Uterus (tissue), 4 donors: ENCODE measurements around the gene PPT1. TPM values are rescaled to one million over a fixed set of nuclear protein-coding genes. Genes with fewer than 3 reads are reported as not detected.

ENCODE experiments used
- DNase-seq, 2 donors: peaks; one replicate each; pipeline ENCODE4 v3.0.0-alpha.2; 2019 to 2020
- H3K27ac ChIP-seq, 2 donors: fragments of 200-600 bp; sonication (generic); 1 replicate in 1 of 2; 2 replicates in 1 of 2; pipeline ENCODE4 v1.5.1; 2016 to 2018
- H3K27me3 ChIP-seq, 2 donors: fragments of 200-600 bp; sonication (generic); one replicate each; pipeline ENCODE4 v1.5.1; 2018 to 2019; ENCODE audit warnings: control low read depth in 1 of 2
- H3K36me3 ChIP-seq, 2 donors: fragments of 200-600 bp; sonication (generic); one replicate each; pipeline ENCODE4 v1.5.1; 2019; ENCODE audit warnings: control low read depth in 1 of 2
- H3K4me1 ChIP-seq, 2 donors: fragments of 200-600 bp; sonication (generic); one replicate each; pipeline ENCODE4 v1.5.1; 2018 to 2019; ENCODE audit warnings: control low read depth in 1 of 2
- H3K4me3 ChIP-seq, 2 donors: fragments of 200-600 bp; sonication (generic); 1 replicate in 1 of 2; 2 replicates in 1 of 2; pipeline ENCODE4 v1.5.1; 2018 to 2019; ENCODE audit warnings: mild to moderate bottlenecking in 1 of 2
- H3K9me3 ChIP-seq, 2 donors: fragments of 200-600 bp; sonication (generic); one replicate each; pipeline ENCODE4 v1.5.1; 2019; ENCODE audit warnings: control low read depth in 1 of 2
- CTCF ChIP-seq, 4 experiments: fragments of 200-600 bp in 2 of 4; fragments of 450-650 bp in 2 of 4; sonication (generic) in 2 of 4; IDR thresholded peaks; one replicate each; pipeline ENCODE4 v1.5.1; 2016 to 2019; ENCODE audit warnings: antibody characterized with exemption in 4 of 4, mild to moderate bottlenecking in 2 of 4, moderate library complexity in 1 of 4
- POLR2A ChIP-seq, 2 donors: fragments of 450-650 bp; IDR thresholded peaks; one replicate each; pipeline ENCODE4 v1.6.1; 2016; ENCODE audit warnings: antibody characterized with exemption in 2 of 2, mild to moderate bottlenecking in 1 of 2, moderate library complexity in 1 of 2
- intact Hi-C: fragments of 100-400 bp; cut with DNase I; formaldehyde crosslinking; loops from one replicate; pipeline ENCODE4 v1.15.1; 2023; ENCODE audit warnings: low total_unique reads
- total RNA-seq, 4 donors: library from RNA; depleted of rRNA in 3 of 4; stranded (reverse); fragments of >200 nt in 3 of 4; gene quantifications; one replicate each; pipeline versions ENCODE4 v1.1.0 to v1.2.4, GENCODE V29; 2014 to 2023
- donor health status: DM: yes; HTN: yes; CAD: no.

PPT1 gene
- total RNA-seq, 4 donors from 2014 or later = 81.7 to 123 (median 94.5) TPM

- no peak for DNase-seq
- Histone ChIP-seq H3K4me3 (no peak overlapping the region), H3K27ac (no peak overlapping the region), H3K4me1 (no peaks in the 10 kb centered on the region), H3K27me3 (no peaks in the 10 kb centered on the region), H3K9me3 (no peaks in the 10 kb centered on the region), H3K36me3 (no peaks in the 10 kb centered on the region)
- intact Hi-C loops = no loop called here
- TF ChIP-seq CTCF (IDR thresholded peaks at IDR 0.05) = no peak
Measured at GRCh38 chr1:40030528-40031135, 66.4 kb downstream of the PPT1 start.

GRCh38 chr1:40029608-40030007 is 67.4 kb downstream of the PPT1 start:
- Histone ChIP-seq H3K9me3 (no peaks in the 10 kb centered on the region), H3K27me3 (no peaks in the 10 kb centered on the region), H3K36me3 (no peaks in the 10 kb centered on the region), H3K4me1 (no peaks in the 10 kb centered on the region), H3K4me3 (no peak overlapping the region), H3K27ac (no peak overlapping the region)
- intact Hi-C loops = no loop called here
- no peak for TF ChIP-seq POLR2A (IDR thresholded peaks at IDR 0.05)
- TF ChIP-seq CTCF (IDR thresholded peaks at IDR 0.05) = no peak
- no peak for DNase-seq

GRCh38 chr1:40027647-40028046 is 69.4 kb downstream of the PPT1 start:
- H3K4me1 ChIP-seq = no peaks in the 10 kb centered on the region
- intact Hi-C loops = no loop called here
- TF ChIP-seq CTCF (IDR thresholded peaks at IDR 0.05) (no peak), POLR2A (IDR thresholded peaks at IDR 0.05) (no peak)
- DNase-seq = no peak
- no peaks in the 10 kb centered on the region for H3K9me3 ChIP-seq
- H3K4me3 ChIP-seq = no peak overlapping the region
- H3K36me3 ChIP-seq = no peaks in the 10 kb centered on the region
- no peak overlapping the region for H3K27ac ChIP-seq
- no peaks in the 10 kb centered on the region for H3K27me3 ChIP-seq

- no peaks in the 10 kb centered on the region for H3K4me1 ChIP-seq
- no peaks in the 10 kb centered on the region for H3K9me3 ChIP-seq
- intact Hi-C loops = no loop called here
- H3K4me3 ChIP-seq = no peak overlapping the region
- H3K36me3 ChIP-seq = no peaks in the 10 kb centered on the region
- DNase-seq = no peak
- H3K27ac ChIP-seq = no peak overlapping the region
- no peak for TF ChIP-seq CTCF (IDR thresholded peaks at IDR 0.05)
- no peak for TF ChIP-seq POLR2A (IDR thresholded peaks at IDR 0.05)
- H3K27me3 ChIP-seq = no peaks in the 10 kb centered on the region
Measured at GRCh38 chr1:40024671-40025070, 72.4 kb downstream of the PPT1 start.

- no peaks in the 10 kb centered on the region for H3K27me3 ChIP-seq
- H3K4me3 ChIP-seq = no peak overlapping the region
- DNase-seq = no peak
- TF ChIP-seq POLR2A (IDR thresholded peaks at IDR 0.05) (no peak), CTCF (IDR thresholded peaks at IDR 0.05) (no peak)
- intact Hi-C loops = no loop called here
- H3K4me1 ChIP-seq = no peaks in the 10 kb centered on the region
- H3K36me3 ChIP-seq = no peaks in the 10 kb centered on the region
- H3K9me3 ChIP-seq = no peaks in the 10 kb centered on the region
- H3K27ac ChIP-seq = no peak overlapping the region
Measured at GRCh38 chr1:40023379-40023944, 73.6 kb downstream of the PPT1 start.

Other genes with a start within 250 kb of the PPT1 start
- 10 to 100 TPM; 16.1 to 43.3 (median 30.1) TPM for gene TRIT1, start 213.7 kb downstream of the PPT1 start, total RNA-seq
- 1 to 10 TPM in 1 of 4 donors, under 1 TPM in 1, not detected in 2; 0.40 to 3.6 TPM for gene MYCL, start 195.3 kb downstream of the PPT1 start, total RNA-seq
- gene MFSD2A, start 142.1 kb downstream of the PPT1 start, total RNA-seq = 10 to 100 TPM in 1 of 4 donors, 1 to 10 TPM in 3; 2.0 to 16.2 (median 6.5) TPM
- 100 to 1,000 TPM; 136 to 298 (median 224) TPM for gene CAP1, start 56.5 kb downstream of the PPT1 start, total RNA-seq
- gene RLF, start 64.1 kb upstream of the PPT1 start, total RNA-seq = 10 to 100 TPM; 17.9 to 68.0 (median 28.9) TPM
- gene TMCO2, start 150.7 kb upstream of the PPT1 start, total RNA-seq = not detected
- 10 to 100 TPM; 17.9 to 79.1 (median 56.2) TPM for gene ZMPSTE24, start 161.0 kb upstream of the PPT1 start, total RNA-seq
- gene COL9A2, start 220.0 kb upstream of the PPT1 start, total RNA-seq = 10 to 100 TPM in 1 of 4 donors, 1 to 10 TPM in 3; 2.0 to 27.0 (median 4.8) TPM